H1 (cell line): ENCODE results near the gene ECEL1. TPM values are rescaled to one million over a fixed set of nuclear protein-coding genes. Genes with fewer than 3 reads are reported as not detected.

Experiments used
- CTCF ChIA-PET: fragments of 300-600 bp; sonication (Branson Sonifier 250); formaldehyde crosslinking; loops from one replicate; lab custom pipeline; 2021; ENCODE audit not compliant: partially characterized antibody; lab: Charles Lee
- POLR2A ChIA-PET: fragments of 300-600 bp; sonication (Branson Sonifier 250); formaldehyde crosslinking; loops from one replicate; lab custom pipeline; 2021; ENCODE audit warnings: inconsistent platforms; ENCODE audit not compliant: partially characterized antibody; lab: Charles Lee
- DNase-seq, 2 experiments: peaks; one replicate each; pipeline versions ENCODE4 v3.0.0 to v3.0.0-alpha.2; 2010 to 2022; ENCODE audit warnings: low spot score in 2 of 2, low read depth in 1 of 2, mixed read lengths in 1 of 2
- FAIRE-seq: peaks from 2 replicates; lab custom pipeline; 2011; peaks lifted over from hg19 to GRCh38; lab: Jason Lieb, UNC
- H2AFZ ChIP-seq: 2 replicates; pipeline ENCODE4 v1.8.1; 2012; ENCODE audit warnings: low read length, inconsistent platforms
- H2AK5ac ChIP-seq: 2 replicates; pipeline ENCODE4 v1.6.1; 2013; ENCODE audit warnings: low read depth, low read length
- H2BK120ac ChIP-seq: replicated peaks from 2 replicates; pipeline ENCODE3; 2013; ENCODE audit warnings: low read depth, low read length, inconsistent platforms
- H2BK12ac ChIP-seq: 2 replicates; pipeline ENCODE4 v1.6.1; 2013; ENCODE audit warnings: low read depth, low read length
- H2BK15ac ChIP-seq: 2 replicates; pipeline ENCODE4 v1.6.1; 2013; ENCODE audit warnings: low read length
- H2BK20ac ChIP-seq: 2 replicates; pipeline ENCODE4 v1.6.1; 2013; ENCODE audit warnings: low read length
- H2BK5ac ChIP-seq: 2 replicates; pipeline ENCODE4 v1.6.1; 2013; ENCODE audit warnings: low read depth, low read length
- H3K14ac ChIP-seq: 2 replicates; pipeline ENCODE4 v1.6.1; 2013; ENCODE audit warnings: inconsistent platforms; ENCODE audit not compliant: insufficient read length
- H3K18ac ChIP-seq: 2 replicates; pipeline ENCODE4 v1.6.1; 2013; ENCODE audit warnings: low read length; ENCODE audit errors: extremely low read depth
- H3K23ac ChIP-seq: 2 replicates; pipeline ENCODE4 v1.6.1; 2013; ENCODE audit warnings: inconsistent platforms; ENCODE audit not compliant: insufficient read length
- H3K23me2 ChIP-seq: 2 replicates; pipeline ENCODE4 v1.6.1; 2013; ENCODE audit warnings: low read depth, low read length
- H3K27ac ChIP-seq: 2 replicates; pipeline ENCODE4 v1.6.1; 2011; ENCODE audit warnings: low read depth, low read length, inconsistent platforms
- H3K27me3 ChIP-seq, 4 experiments: replicated peaks in 1 of 4; 1 replicate in 1 of 4; 2 replicates in 3 of 4; pipeline versions ENCODE4 v1.6.1 to v1.8.1; 2011 to 2013; ENCODE audit warnings: low read length in 3 of 4, mild to moderate bottlenecking in 3 of 4, inconsistent platforms in 2 of 4, mixed read lengths in 2 of 4, moderate library complexity in 1 of 4; ENCODE audit not compliant: control insufficient read depth in 3 of 4, insufficient read depth in 3 of 4; ENCODE audit errors: extremely low read depth in 1 of 4
- H3K36me3 ChIP-seq, 4 experiments: 2 replicates each; pipeline versions ENCODE4 v1.6.1 to v1.8.1; 2011 to 2013; ENCODE audit warnings: mild to moderate bottlenecking in 4 of 4, low read length in 3 of 4, moderate library complexity in 2 of 4, control low read depth in 1 of 4, inconsistent platforms in 1 of 4; ENCODE audit not compliant: insufficient read depth in 4 of 4, control insufficient read depth in 2 of 4
- H3K4ac ChIP-seq: replicated peaks from 2 replicates; pipeline ENCODE3; 2013; ENCODE audit warnings: low read length, low read depth, mixed read lengths, inconsistent platforms; ENCODE audit not compliant: insufficient read length
- H3K4me1 ChIP-seq, 4 experiments: replicated peaks in 1 of 4; 1 replicate in 1 of 4; 2 replicates in 3 of 4; pipeline versions ENCODE4 v1.6.1 to v1.8.1; 2011 to 2013; ENCODE audit warnings: low read length in 3 of 4, inconsistent platforms in 2 of 4, mixed read lengths in 1 of 4; ENCODE audit not compliant: insufficient read depth in 4 of 4, control insufficient read depth in 3 of 4
- H3K4me2 ChIP-seq, 2 experiments: 2 replicates each; pipeline versions ENCODE4 v1.6.1 to v1.8.1; 2011 to 2013; ENCODE audit warnings: low read depth in 2 of 2, low read length in 2 of 2, control low read depth in 1 of 2, inconsistent platforms in 1 of 2, mild to moderate bottlenecking in 1 of 2; ENCODE audit not compliant: insufficient read depth in 1 of 2
- H3K4me3 ChIP-seq, 4 experiments: fragments of 200-600, 300-600 bp in 1 of 4; sonication (generic), shearing (Covaris generic), sonication (Bioruptor Twin) in 1 of 4; 2 replicates each; pipeline versions ENCODE4 v1.5.1 to v1.8.1; 2011 to 2016; ENCODE audit warnings: low read length in 4 of 4, low read depth in 3 of 4, control low read depth in 2 of 4, inconsistent platforms in 2 of 4, mild to moderate bottlenecking in 2 of 4, mixed read lengths in 1 of 4, moderate library complexity in 1 of 4; ENCODE audit not compliant: insufficient read depth in 2 of 4; ENCODE audit errors: extremely low read depth in 1 of 4
- H3K56ac ChIP-seq: replicated peaks from 2 replicates; pipeline ENCODE3; 2013; ENCODE audit warnings: low read depth, mild to moderate bottlenecking, mixed read lengths, low read length, inconsistent platforms; ENCODE audit not compliant: insufficient read length
- H3K79me1 ChIP-seq: 2 replicates; pipeline ENCODE4 v1.6.1; 2013; ENCODE audit warnings: low read depth, low read length, control low read depth
- H3K79me2 ChIP-seq, 2 experiments: 2 replicates each; pipeline versions ENCODE4 v1.6.1 to v1.8.1; 2012 to 2013; ENCODE audit warnings: low read length in 2 of 2, mild to moderate bottlenecking in 2 of 2, inconsistent platforms in 1 of 2; ENCODE audit not compliant: insufficient read depth in 2 of 2, control insufficient read depth in 1 of 2
- H3K9ac ChIP-seq, 4 experiments: replicated peaks in 1 of 4; 1 replicate in 1 of 4; 2 replicates in 3 of 4; pipeline versions ENCODE4 v1.6.1 to v1.8.1; 2011 to 2013; ENCODE audit warnings: low read depth in 3 of 4, low read length in 3 of 4, control low read depth in 2 of 4, mild to moderate bottlenecking in 2 of 4, moderate library complexity in 2 of 4, inconsistent platforms in 1 of 4; ENCODE audit errors: extremely low read depth in 1 of 4
- H3K9me3 ChIP-seq, 2 experiments: 2 replicates each; pipeline versions ENCODE4 v1.6.1 to v1.8.1; 2012 to 2013; ENCODE audit warnings: mild to moderate bottlenecking in 2 of 2, moderate library complexity in 2 of 2, control low read depth in 1 of 2, inconsistent platforms in 1 of 2, low read depth in 1 of 2, low read length in 1 of 2, mixed read lengths in 1 of 2; ENCODE audit not compliant: insufficient read depth in 2 of 2
- H4K20me1 ChIP-seq, 2 experiments: replicated peaks in 1 of 2; 2 replicates each; pipeline versions ENCODE3 to v1.8.1; 2011 to 2013; ENCODE audit warnings: inconsistent platforms in 2 of 2, low read length in 2 of 2, mild to moderate bottlenecking in 1 of 2; ENCODE audit not compliant: insufficient read depth in 2 of 2, control insufficient read depth in 1 of 2
- H4K5ac ChIP-seq: 2 replicates; pipeline ENCODE4 v1.6.1; 2013; ENCODE audit warnings: low read length, low read depth, mixed read lengths, inconsistent platforms; ENCODE audit not compliant: insufficient read length
- H4K8ac ChIP-seq: 2 replicates; pipeline ENCODE4 v1.8.0; 2013; ENCODE audit warnings: mild to moderate bottlenecking, moderate library complexity, low read length, inconsistent platforms; ENCODE audit not compliant: insufficient read depth; ENCODE audit errors: extremely low read depth
- H4K91ac ChIP-seq: replicated peaks from 2 replicates; pipeline ENCODE3; 2013; ENCODE audit warnings: low read length, mixed read lengths, inconsistent platforms; ENCODE audit not compliant: insufficient read length
- BRCA1 ChIP-seq: IDR thresholded peaks from 2 replicates; pipeline ENCODE4 v1.6.1; 2012; ENCODE audit warnings: low read depth, low read length, improper control_type of control experiment
- EP300 ChIP-seq, 2 experiments: IDR thresholded peaks; 1 replicate in 1 of 2; 2 replicates in 1 of 2; pipeline ENCODE4 v1.6.1; 2011 to 2012; ENCODE audit warnings: low read depth in 2 of 2, low read length in 2 of 2, mild to moderate bottlenecking in 2 of 2, borderline replicate concordance in 1 of 2, inconsistent platforms in 1 of 2, moderate library complexity in 1 of 2
- PHF8 ChIP-seq: fragments of 200-600 bp; sonication (generic); conservative IDR thresholded peaks from 2 replicates; pipeline ENCODE4 v1.7.1; 2012; ENCODE audit warnings: low read depth, mild to moderate bottlenecking, inconsistent platforms, low read length, moderate library complexity
- RNF2 ChIP-seq: fragments of 200-900, 300-1000 bp; sonication (generic); IDR thresholded peaks from 2 replicates; pipeline ENCODE4 v1.7.1; 2016; ENCODE audit warnings: borderline replicate concordance, low read depth, mild to moderate bottlenecking, antibody characterized with exemption, low read length; ENCODE audit not compliant: poor library complexity, severe bottlenecking; ENCODE audit errors: missing control alignments
- SP2 ChIP-seq: IDR thresholded peaks from 2 replicates; pipeline ENCODE4 v1.6.1; 2012; ENCODE audit warnings: mild to moderate bottlenecking, low read length, inconsistent platforms
- TAF1 ChIP-seq: IDR thresholded peaks from 2 replicates; pipeline ENCODE4 v1.6.1; 2011; ENCODE audit warnings: mild to moderate bottlenecking, low read depth, low read length
- TAF7 ChIP-seq: optimal IDR thresholded peaks from 2 replicates; pipeline ENCODE3; 2011; ENCODE audit warnings: low read depth, mild to moderate bottlenecking, inconsistent platforms, low read length, moderate library complexity, borderline replicate concordance
- TCF12 ChIP-seq: IDR thresholded peaks from 2 replicates; pipeline ENCODE4 v1.6.1; 2011; ENCODE audit warnings: low read depth, mild to moderate bottlenecking, low read length
- TEAD4 ChIP-seq: IDR thresholded peaks from 2 replicates; pipeline ENCODE4 v1.6.1; 2012; ENCODE audit warnings: low read depth, low read length, inconsistent platforms, mixed read lengths
- USF2 ChIP-seq: IDR thresholded peaks from 2 replicates; pipeline ENCODE4 v1.6.1; 2011; ENCODE audit warnings: low read length, improper control_type of control experiment
- WGBS, 2 experiments: shearing (Covaris generic) in 1 of 2; methylation state at CpG; one replicate each; pipeline versions ENCODE4 v1.1.6 to v1.1.7; 2013 to 2015; ENCODE audit warnings: low lambda C conversion rate in 2 of 2, mixed read lengths in 2 of 2, inconsistent platforms in 1 of 2, low coverage in 1 of 2, missing lambda C conversion rate in 1 of 2; ENCODE audit not compliant: insufficient replicate concordance in 2 of 2, insufficient coverage in 1 of 2, insufficient read length in 1 of 2; ENCODE audit errors: extremely low coverage in 1 of 2, missing lambda C conversion rate in 1 of 2; 5-methylcytosine and 5-hydroxymethylcytosine counted together
- polyA plus RNA-seq, 7 experiments: library from polyadenylated mRNA; depleted of rRNA in 3 of 7; stranded (reverse) in 5 of 7; unstranded in 2 of 7; fragments of >200 nt in 5 of 7; fragments of 200-250 nt in 2 of 7; gene quantifications; 1 replicate in 5 of 7; 2 replicates in 1 of 7; 4 replicates in 1 of 7; pipeline versions ENCODE4 v1.2.1 to v1.2.3, GENCODE V29; 2011 to 2013; ENCODE audit warnings: missing spikeins in 2 of 7, mixed read lengths in 2 of 7
- total RNA-seq: library from RNA; stranded (reverse); fragmentation: NEBNext Ultra II Directional; extraction: Animal tissue kit (Norgen Biotek cat#: 25700); gene quantifications from 2 replicates; pipeline ENCODE4 v1.2.1, GENCODE V29; 2021

The ECEL1 gene
- total and polyA plus RNA-seq, 2 of the 8 experiments (the other 6 are each of a cell fraction or from before 2014, with no cell fraction given) = 7.7 to 20.2 TPM

GRCh38 chr2:232434091-232434490, 53.5 kb downstream of the ECEL1 start:
- Histone ChIP-seq H3K36me3 (no peaks in the 10 kb centered on the region), H2AFZ (no peak overlapping the region), H4K20me1 (no peaks in the 10 kb centered on the region), H3K23me2 (no peaks in the 10 kb centered on the region), H3K4ac (peak overlapping the region; percentile 77), H3K79me2 (no peaks in the 10 kb centered on the region), H2BK120ac (peak overlapping the region; percentile 90)
- TF ChIP-seq TAF1 (no peak), EP300 (IDR thresholded peaks at IDR 0.05; ENCODE audit: borderline replicate concordance in 1 of 2, low read depth in 2 of 2, low read length in 2 of 2) (no peak), SP2 (no peak), USF2 (no peak), TCF12 (no peak), PHF8 (no peak), BRCA1 (no peak), TAF7 (no peak), RNF2 (no peak), TEAD4 (no peak)
- TF ChIP-seq, all 59 proteins: peak for 0
- Histone ChIP-seq H2BK20ac (peak overlapping the region; percentile 90), H3K23ac (no peak overlapping the region), H4K91ac (peak overlapping the region; percentile 81), H3K4me2 (no peak overlapping the region), H2BK12ac (peak overlapping the region; percentile 87; the same call in 1 of the 2 replicates), H3K4me3 (no peak overlapping the region), H3K18ac (no peak overlapping the region), H3K56ac (no peak overlapping the region), H2BK5ac (peak overlapping the region; percentile 66; the same call in 1 of the 2 replicates), H4K8ac (peak overlapping the region; percentile 89; the same call in 1 of the 2 replicates), H3K27ac (no peak overlapping the region), H2BK15ac (0 out of 2 replicates have a peak overlapping the region, but pooled peaks have one; percentile 61), H3K79me1 (no peaks in the 10 kb centered on the region), H4K5ac (no peak overlapping the region), H3K27me3 (peaks cover 0 to 2% (median 0%) of the 10 kb centered on the region in 4 experiments; a peak in 1 of 7 replicates), H3K9ac (no peak overlapping the region), H3K9me3 (no peaks in the 10 kb centered on the region), H3K14ac (no peak overlapping the region), H2AK5ac (peak overlapping the region; percentile 89; the same call in 1 of the 2 replicates), H3K4me1 (peaks cover 0 to 9% (median 7%) of the 10 kb centered on the region in 4 experiments; a peak in 6 of 7 replicates)
- ChIA-PET CTCF (interaction anchor here (0.7 to 6.8 kb wide), 25 partner anchors 9 to 533 kb away, joined by 3 to 82 read pairs (median 4); no protein-coding TSS in a partner anchor), POLR2A (interaction anchor here (0.6 to 2.5 kb wide), 5 partner anchors 10 to 87 kb away, joined by 3 to 12 read pairs (median 5); no protein-coding TSS in a partner anchor)
- FAIRE-seq (no peak), DNase-seq (no peak)
- WGBS, 2 experiments = 95% methylated on average over 9 of the region's 9 CpGs; no CpG with 5 or more reads in 1 of the 2 experiments
